Raji (cell line): ENCODE data around the gene OPN5.

ENCODE experiments used
- POLR2A ChIP-seq: IDR thresholded peaks from 2 replicates; pipeline ENCODE4 v1.6.1; 2011; ENCODE audit warnings: low read depth, low read length, control low read depth; ENCODE audit not compliant: insufficient read depth

Gene OPN5

DNA sequence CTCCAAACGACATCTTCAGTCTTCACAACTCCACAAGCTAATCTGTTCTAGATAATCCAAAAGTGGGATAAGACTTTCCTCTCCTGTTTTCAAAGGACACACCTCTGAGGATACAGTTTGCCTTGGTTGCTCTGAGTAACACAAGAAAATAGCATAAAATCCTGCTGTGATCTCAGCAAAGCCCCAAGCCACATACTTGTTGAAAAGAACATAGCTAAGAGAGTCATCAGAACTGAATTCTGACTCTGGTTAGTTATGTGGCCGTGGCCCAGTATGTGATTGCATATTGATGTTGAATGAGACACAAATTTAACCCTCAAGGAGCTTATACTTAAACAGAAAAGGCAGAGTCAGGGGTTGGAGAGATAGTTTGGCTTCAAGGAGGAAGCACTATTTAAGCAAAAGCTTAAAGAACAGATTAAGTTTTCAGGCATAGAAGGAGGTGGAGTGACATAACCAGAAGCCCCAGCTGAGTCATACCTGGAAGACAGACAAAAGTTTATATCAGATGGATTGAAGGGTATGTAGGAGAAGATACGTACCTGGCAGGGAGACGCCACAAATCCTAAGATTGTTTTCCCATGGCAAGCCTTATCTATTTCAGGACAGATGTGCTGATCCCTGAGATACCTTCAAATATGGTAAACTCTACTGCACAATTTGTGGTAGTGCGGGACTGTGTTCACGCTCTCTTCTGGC lies 41.2 kb downstream of the OPN5 start:
- TF ChIP-seq POLR2A: no peak

DNA sequence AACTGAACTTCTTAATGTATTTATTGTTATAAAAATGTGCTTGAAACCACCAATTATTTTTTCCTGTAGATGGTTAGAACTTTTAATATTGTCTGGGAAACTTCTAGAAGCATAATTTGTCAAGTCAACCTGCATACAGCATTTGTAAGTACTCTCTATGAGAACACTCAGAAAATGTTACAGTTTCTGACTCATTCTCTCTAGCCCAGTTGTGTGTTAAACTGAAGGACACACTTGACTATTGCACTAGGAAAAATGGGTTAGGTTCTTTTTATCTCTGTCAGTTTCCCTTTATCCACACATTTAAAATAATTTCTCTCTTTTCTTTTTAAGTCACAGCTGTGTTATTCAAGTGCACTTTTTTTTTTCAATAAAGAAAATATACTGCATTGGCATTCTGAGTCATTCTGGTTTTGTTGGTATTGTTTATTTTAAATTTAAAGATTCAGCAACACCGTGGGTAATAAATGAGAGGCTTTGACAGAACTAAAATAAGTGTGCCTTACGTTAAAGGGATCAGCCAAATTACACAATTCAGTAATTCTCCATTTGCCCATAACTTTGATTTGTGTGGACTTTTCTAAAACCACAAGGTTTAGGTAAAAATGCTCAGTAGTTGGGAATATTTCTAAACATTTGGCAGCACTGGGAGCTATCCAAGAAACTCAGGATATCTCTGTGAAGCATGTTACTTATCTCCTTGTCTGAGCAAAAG lies 50.7 kb downstream of the OPN5 start:
- TF ChIP-seq POLR2A: no peak

DNA sequence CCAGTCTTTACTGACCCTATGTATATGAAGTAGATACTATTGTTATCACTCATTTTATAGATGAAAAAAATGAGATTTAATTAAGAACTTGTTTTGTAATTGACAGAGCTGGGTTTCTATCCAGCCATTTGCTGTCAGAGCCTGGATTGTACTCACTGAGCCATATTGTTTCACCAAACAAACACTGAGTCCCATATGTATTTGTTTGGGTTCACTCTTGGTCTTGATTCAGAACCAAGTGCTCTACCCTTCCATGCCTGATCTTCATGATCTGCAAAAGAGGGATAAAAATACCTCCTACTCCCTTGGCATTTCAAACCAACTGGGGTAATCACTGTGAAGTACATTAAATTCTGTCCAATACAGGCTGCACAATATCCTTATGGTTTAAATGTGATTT lies 52.4 kb downstream of the OPN5 start:
- TF ChIP-seq POLR2A: no peak

DNA sequence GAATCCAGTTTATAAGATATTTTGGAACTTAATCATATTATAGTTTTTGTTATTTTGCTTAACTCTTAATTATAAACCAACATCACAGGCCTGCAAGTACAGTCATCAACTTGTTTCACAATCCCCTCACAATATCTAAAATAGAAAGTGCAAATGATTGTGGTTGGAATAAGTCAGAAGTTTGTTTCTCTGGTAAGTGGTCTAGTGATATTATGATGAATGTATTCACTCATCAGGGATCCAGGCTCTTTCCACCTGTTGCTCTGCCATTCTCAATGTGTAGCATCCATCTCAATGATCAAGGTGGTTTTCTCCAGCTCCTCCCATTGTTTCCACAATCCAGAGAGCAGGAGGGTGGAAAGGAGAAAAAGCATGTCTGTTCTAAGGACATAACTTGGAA lies 54.2 kb downstream of the OPN5 start:
- no peak for TF ChIP-seq POLR2A

DNA sequence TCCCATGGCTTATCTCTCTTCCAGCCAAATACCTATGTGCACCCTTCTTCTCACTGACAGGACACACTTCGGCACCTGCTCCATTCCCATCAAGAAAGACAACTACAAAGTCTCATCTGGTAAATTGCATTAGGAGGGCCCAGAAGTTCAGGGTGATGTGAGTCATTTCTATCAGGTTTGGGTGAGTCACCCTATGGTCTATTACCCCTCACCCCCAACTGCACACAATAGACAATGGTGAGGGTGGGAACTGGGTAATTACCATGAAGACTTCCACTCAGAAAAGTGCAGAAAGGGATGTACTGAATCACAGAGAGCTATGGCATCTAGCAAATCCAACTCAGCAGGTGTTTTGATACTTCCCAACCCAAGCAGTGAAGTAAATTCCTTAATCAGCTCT lies 54.8 kb downstream of the OPN5 start:
- TF ChIP-seq POLR2A: no peak

DNA sequence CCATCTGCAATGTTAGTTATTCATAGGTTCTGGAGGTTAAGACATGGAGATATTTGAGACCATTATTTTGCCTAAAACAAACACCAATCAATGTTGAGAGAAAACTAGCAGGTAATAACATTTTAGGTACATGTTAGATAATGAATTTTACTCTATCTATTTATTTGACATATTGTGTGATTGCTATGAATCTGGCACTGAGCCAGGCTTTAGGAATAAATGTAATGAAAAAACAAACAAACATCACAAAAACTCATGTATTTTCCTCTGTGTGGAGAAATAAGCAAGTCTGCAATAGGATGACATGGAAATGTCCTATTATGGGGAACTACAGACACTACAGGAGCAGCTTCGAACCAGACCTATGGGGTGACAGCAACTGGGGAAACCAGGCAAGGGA lies 57.8 kb downstream of the OPN5 start:
- TF ChIP-seq POLR2A: no peak

DNA sequence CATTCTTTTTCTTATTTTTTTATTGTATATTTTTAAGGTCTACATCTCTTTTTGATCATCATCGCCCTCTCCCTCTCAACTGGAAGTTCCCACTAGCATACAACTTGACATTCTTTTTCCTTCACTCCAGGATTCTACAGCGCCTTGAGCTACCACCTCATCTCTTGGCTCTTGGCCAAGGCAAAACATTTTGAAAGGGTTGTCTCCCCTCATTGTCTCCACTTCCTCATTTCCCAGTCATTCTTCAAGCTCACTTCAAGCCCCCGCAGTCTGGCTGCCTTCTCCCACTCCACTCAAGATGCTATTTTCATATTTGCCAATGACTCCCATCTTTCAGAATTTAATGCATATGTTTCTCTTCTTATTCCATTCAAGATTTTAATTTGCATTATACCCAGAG lies 63.0 kb downstream of the OPN5 start:
- no peak for TF ChIP-seq POLR2A

DNA sequence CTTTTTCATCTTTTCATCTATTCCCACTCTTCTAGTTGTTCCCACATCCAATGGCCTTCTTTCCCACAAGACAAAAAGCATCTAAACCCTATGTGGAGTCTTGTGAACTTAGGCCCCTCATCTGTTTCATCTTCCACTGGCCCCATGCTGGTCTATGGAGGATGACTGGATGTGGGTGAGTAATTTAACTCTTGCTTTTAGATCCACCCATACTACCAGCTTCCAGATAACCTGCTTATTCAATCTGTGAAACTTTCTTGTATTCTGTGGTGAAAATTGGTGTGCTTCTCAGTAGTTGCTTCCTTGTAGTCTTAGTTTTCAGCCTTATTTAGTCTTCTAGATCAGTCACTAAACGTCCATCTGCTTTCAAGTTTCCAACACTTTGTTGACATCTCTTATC lies 64.9 kb downstream of the OPN5 start:
- TF ChIP-seq POLR2A: no peak

DNA sequence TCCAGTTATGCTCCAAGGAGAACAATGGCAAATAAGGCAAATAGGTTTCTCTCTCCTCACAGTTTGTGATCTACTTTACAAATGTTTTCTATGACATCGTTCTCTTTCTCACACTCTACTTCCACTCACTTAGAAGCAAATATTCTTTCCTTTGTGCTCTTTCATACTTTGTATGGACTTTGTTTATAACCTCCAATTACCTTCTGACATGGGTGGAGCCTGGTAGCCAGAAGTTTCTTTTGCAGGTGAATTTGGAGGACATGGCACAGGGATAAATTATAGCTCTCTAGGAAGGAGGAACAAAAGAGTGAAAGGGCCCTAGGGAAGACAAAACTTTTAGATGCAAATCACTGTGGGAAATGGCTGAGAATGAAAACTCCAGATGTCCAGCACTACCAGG lies 69.3 kb downstream of the OPN5 start:
- TF ChIP-seq POLR2A: no peak

DNA sequence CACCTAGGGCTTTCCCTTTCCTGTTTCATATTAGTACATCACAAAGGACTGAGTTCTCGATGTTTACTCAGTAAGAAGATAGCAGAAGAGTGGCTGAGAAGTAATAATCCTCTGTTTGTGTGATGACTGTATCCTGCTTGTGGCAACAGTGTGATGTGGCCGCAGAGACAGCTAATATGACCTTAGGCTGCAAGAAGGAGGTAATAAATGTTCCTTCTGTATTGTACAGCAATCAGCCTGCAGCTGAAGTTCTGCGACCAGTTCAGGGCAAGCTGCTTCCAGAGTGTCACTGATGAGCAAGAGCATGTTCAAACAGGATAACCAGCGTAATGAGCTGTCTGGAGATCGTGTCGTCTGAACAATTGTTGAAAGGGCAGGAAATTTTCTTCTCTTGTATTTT lies 70.9 kb downstream of the OPN5 start:
- no peak for TF ChIP-seq POLR2A

DNA sequence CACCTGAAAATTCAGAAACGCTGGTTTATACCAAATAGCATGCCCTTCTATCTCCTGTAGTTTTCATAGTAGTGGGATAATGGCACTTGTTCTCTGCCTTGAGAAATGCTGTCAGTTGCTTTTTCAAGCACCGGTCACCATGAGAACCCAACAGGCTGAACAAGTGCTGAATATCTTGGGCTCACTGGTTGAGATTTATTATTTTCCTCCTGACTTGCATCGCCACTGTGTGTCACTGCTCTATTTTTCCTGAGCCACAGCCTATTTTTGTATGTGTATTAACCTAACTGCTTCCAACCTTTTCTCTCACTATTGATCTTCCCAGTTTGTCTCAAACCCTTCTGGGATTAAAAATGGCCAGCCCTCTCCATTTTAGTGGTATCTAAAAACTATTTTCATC lies 71.9 kb downstream of the OPN5 start:
- TF ChIP-seq POLR2A: no peak

DNA sequence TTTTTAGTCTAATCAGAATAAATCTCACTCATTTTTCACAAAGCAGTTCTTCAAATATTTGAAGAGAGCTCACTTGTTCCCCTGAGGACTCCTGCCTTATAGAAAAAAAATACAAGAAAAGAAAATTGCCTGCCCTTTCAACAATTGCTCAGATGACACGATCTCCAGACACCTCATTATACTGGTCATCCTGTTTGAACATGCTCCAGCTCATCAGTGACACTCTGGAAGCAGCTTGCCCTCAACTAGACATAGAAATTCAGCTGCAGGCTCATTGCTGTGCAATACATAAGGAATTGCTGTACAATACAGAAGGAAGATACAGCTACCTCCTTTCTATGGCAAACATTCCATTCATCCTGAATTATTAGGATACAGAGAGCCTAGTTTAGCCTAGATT lies 73.1 kb downstream of the OPN5 start:
- no peak for TF ChIP-seq POLR2A

DNA sequence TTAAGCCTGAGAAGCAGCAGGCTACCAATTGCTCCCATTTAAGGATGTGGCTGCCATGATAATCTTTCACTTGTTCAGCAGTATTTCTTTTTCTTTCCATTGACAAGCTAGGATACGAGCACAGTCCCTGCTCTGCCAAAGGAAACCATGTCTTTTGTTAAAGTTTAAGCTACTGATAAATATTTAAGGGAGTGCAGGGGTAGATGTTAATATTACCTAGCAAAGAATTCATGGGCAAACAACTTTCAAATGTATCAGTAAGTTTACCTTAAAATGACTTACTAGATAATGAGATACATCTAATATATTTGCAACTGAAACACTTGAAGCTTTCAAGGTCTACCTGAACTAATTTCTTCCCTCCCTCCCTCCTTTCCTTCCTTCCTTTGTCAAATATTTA lies 77.3 kb downstream of the OPN5 start:
- no peak for TF ChIP-seq POLR2A

DNA sequence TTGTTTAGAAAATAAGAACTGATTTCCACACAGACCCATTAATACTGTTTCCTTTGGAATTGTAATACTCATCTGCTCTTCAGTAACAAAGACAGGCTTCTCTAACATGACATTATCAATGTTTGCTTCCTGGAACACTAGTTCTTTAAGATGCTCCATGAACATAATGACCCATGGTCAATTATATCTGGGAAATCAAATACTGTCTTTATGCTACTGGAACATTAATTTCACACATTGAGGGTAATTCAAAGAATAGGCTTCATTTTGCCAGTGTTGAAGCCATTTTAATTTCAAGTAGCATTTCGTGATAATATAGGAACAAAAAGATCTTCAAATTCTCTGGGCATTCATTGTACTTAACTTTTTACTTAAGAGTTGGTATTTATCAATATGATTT lies 80.9 kb downstream of the OPN5 start:
- no peak for TF ChIP-seq POLR2A

DNA sequence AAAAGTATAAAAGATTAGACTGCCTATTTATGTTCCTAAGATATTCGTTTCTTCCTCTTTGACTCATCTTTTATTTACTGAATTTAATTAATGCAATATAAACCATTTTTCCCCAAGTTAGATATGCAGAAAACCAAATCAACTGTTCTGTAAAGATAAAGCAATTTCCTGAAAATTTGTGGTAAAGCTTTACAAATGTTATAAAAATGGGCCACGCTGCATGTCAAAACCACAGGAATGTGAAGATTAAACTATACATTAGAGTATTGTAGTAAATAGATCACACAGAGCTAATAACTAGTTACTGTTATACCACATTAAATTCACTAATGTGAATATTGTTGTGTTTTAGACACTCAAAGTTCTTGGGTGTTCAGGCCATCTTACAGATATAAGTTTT lies 83.4 kb downstream of the OPN5 start:
- TF ChIP-seq POLR2A: no peak

DNA sequence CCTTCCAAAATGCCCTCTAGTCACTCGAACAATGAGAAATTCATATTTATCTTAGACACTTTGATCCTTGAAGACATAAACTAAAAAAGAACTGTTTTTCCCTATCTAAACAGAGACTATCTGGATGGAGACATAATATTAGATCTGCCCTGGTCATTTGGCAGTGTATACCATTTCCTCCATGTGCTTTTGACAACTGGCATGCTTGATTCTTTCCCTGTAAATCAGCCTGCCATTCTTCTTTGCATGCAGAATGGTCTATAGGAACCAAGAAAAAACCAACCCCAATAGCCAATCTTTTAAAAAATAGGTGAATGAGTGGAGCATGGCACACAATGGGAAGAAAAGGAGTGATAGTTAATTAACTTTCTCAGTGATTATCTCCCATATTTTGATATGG lies 93.8 kb downstream of the OPN5 start:
- TF ChIP-seq POLR2A: no peak
